Gastrocnemius medialis (tissue), 4 donors: Measurements from ENCODE around the gene MAPK4. TPM values are rescaled to one million over a fixed set of nuclear protein-coding genes. Genes with fewer than 3 reads are reported as not detected.

ENCODE experiments used
- ATAC-seq, 2 donors: fragments of 150-250 bp; one replicate each; pipeline ENCODE4 v1.9.1; 2016
- DNase-seq, 2 donors: peaks; one replicate each; pipeline ENCODE4 v3.0.0-alpha.2; 2019
- H3K27ac ChIP-seq, 4 donors: fragments of 200-600 bp; sonication (generic); 1 replicate in 1 of 4; 2 replicates in 3 of 4; pipeline ENCODE4 v1.5.1; 2016 to 2018; ENCODE audit warnings: mild to moderate bottlenecking in 2 of 4, moderate library complexity in 1 of 4
- H3K27me3 ChIP-seq, 3 donors: fragments of 200-600 bp; sonication (generic) in 2 of 3; 1 replicate in 1 of 3; 2 replicates in 2 of 3; pipeline versions ENCODE4 v1.5.1 to v1.6.0; 2016 to 2019; ENCODE audit warnings: mild to moderate bottlenecking in 1 of 3, moderate library complexity in 1 of 3
- H3K36me3 ChIP-seq, 2 donors: fragments of 200-600 bp; sonication (generic) in 1 of 2; one replicate each; pipeline ENCODE4 v1.5.1; 2017 to 2018
- H3K4me1 ChIP-seq, 2 donors: fragments of 200-600 bp; sonication (generic) in 1 of 2; one replicate each; pipeline ENCODE4 v1.5.1; 2016 to 2017; ENCODE audit warnings: mild to moderate bottlenecking in 2 of 2
- H3K4me3 ChIP-seq, 4 donors: fragments of 200-600 bp; sonication (generic) in 3 of 4; 1 replicate in 1 of 4; 2 replicates in 3 of 4; pipeline ENCODE4 v1.5.1; 2016 to 2019; ENCODE audit warnings: mild to moderate bottlenecking in 2 of 4
- H3K9me3 ChIP-seq, 3 donors: fragments of 200-600 bp; sonication (generic) in 2 of 3; 1 replicate in 1 of 3; 2 replicates in 2 of 3; pipeline ENCODE4 v1.5.1; 2016 to 2019
- POLR2A ChIP-seq, 2 donors: fragments of 450-650 bp; IDR thresholded peaks; one replicate each; pipeline ENCODE4 v1.6.1; 2017; ENCODE audit warnings: antibody characterized with exemption in 2 of 2, mild to moderate bottlenecking in 2 of 2, moderate library complexity in 2 of 2
- in situ Hi-C, 4 donors: fragments of 200-750 bp; cut with MboI; loops; one replicate each; pipeline versions ENCODE4 v1.15.0 to v1.8.0; 2017; ENCODE audit warnings: low sequenced_read_pairs in 4 of 4
- intact Hi-C: fragments of 100-400 bp; cut with DNase I; formaldehyde crosslinking; loops from one replicate; pipeline ENCODE4 v1.15.1; 2023; ENCODE audit warnings: low total_unique reads
- total RNA-seq, 4 donors: library from RNA; depleted of rRNA; stranded (reverse); fragments of >200 nt; gene quantifications; one replicate each; pipeline versions ENCODE4 v1.1.0 to v1.2.3, GENCODE V29; 2016
- TF ChIP-seq, protein P1 (sequence below), 5 experiments: fragments of 450-650 bp in 3 of 5; fragments of 200-600 bp in 2 of 5; sonication (generic) in 2 of 5; IDR thresholded peaks in 4 of 5; conservative IDR thresholded peaks in 1 of 5; 1 replicate in 4 of 5; 2 replicates in 1 of 5; pipeline ENCODE4 v1.5.1; 2016 to 2019; ENCODE audit warnings: antibody characterized with exemption in 5 of 5, mild to moderate bottlenecking in 3 of 5, moderate library complexity in 3 of 5

The MAPK4 gene
- total RNA-seq, 4 donors from 2014 or later: 0.68 to 2.4 (median 1.7) TPM

DNA sequence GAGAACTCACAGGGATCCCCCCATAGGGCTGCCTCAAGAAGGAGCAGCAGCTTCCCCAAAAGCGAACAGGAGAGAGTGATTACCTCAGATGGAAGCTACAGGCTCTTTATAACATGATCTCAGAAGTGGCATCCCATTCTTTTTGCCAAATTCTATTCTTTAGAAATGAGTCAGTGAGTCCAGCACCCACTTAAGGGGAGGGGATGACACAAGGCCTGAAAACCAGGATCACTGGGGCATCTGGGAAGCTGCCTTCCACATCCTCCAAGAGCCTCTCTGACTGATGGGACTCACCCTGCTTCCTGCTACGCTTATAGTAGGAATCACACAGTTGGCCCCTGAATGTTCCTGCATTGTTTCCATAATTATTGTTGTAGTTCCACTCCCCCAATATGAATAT, 96.5 kb downstream of the MAPK4 start:
- in situ Hi-C loops: no loop called here

GRCh38 chr18:50656841-50657470, 97.1 kb downstream of the MAPK4 start:
- TF ChIP-seq, protein P1, sequence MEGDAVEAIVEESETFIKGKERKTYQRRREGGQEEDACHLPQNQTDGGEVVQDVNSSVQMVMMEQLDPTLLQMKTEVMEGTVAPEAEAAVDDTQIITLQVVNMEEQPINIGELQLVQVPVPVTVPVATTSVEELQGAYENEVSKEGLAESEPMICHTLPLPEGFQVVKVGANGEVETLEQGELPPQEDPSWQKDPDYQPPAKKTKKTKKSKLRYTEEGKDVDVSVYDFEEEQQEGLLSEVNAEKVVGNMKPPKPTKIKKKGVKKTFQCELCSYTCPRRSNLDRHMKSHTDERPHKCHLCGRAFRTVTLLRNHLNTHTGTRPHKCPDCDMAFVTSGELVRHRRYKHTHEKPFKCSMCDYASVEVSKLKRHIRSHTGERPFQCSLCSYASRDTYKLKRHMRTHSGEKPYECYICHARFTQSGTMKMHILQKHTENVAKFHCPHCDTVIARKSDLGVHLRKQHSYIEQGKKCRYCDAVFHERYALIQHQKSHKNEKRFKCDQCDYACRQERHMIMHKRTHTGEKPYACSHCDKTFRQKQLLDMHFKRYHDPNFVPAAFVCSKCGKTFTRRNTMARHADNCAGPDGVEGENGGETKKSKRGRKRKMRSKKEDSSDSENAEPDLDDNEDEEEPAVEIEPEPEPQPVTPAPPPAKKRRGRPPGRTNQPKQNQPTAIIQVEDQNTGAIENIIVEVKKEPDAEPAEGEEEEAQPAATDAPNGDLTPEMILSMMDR (IDR thresholded peaks at IDR 0.05 in 4 of 5, conservative IDR thresholded peaks at IDR 0.05 in 1 of 5): no peak
- no peak for TF ChIP-seq POLR2A (IDR thresholded peaks at IDR 0.05)
- no peak overlapping the region for H3K4me3 ChIP-seq
- ATAC-seq: peak; percentile 19 to 42
- peaks cover 47 to 58% of the 10 kb centered on the region in 2 donors for H3K4me1 ChIP-seq
- peaks cover 0 to 1% (median 0%) of the 10 kb centered on the region in 3 donors for H3K9me3 ChIP-seq
- intact Hi-C loops (loop anchor here (2.0 to 10.0 kb wide), 2 partner anchors 42 to 218 kb away; partner anchors contain the start of gene ME2), in situ Hi-C loops (no loop called here)
- no peaks in the 10 kb centered on the region for H3K36me3 ChIP-seq
- no peaks in the 10 kb centered on the region for H3K27me3 ChIP-seq
- H3K27ac ChIP-seq: peak overlapping the region; percentile 83 to 92 (median 88)
- peak; percentile 26 to 54 for DNase-seq

More for the DNA sequence above, 96.5 kb downstream of the MAPK4 start:
- H3K27me3 ChIP-seq: no peaks in the 10 kb centered on the region
- no peaks in the 10 kb centered on the region for H3K9me3 ChIP-seq
- H3K36me3 ChIP-seq: no peaks in the 10 kb centered on the region
- DNase-seq (peak in 1 of 2 donors; percentile 60), ATAC-seq (peak; percentile 50 to 54)
- intact Hi-C loops: loop anchor here (2.0 to 10.0 kb wide), 2 partner anchors 42 to 218 kb away; partner anchors contain the start of gene ME2
- no peak overlapping the region for H3K4me3 ChIP-seq
- peak in 1 of 2 donors; percentile 43 for TF ChIP-seq POLR2A (IDR thresholded peaks at IDR 0.05)
- TF ChIP-seq, protein P1 (IDR thresholded peaks at IDR 0.05 in 4 of 5, conservative IDR thresholded peaks at IDR 0.05 in 1 of 5): no peak
- peaks cover 47 to 58% of the 10 kb centered on the region in 2 donors for H3K4me1 ChIP-seq
- H3K27ac ChIP-seq: peak overlapping the region; percentile 83 to 92 (median 88)

- H3K27me3 ChIP-seq: no peaks in the 10 kb centered on the region
- H3K4me3 ChIP-seq: no peak overlapping the region
- no peak for ATAC-seq
- H3K9me3 ChIP-seq: peaks cover 0 to 4% (median 0%) of the 10 kb centered on the region in 3 donors
- TF ChIP-seq, protein P1 (IDR thresholded peaks at IDR 0.05 in 4 of 5, conservative IDR thresholded peaks at IDR 0.05 in 1 of 5): no peak
- TF ChIP-seq POLR2A (IDR thresholded peaks at IDR 0.05): no peak
- no peak for DNase-seq
- peaks cover 54 to 69% of the 10 kb centered on the region in 2 donors for H3K4me1 ChIP-seq
- intact Hi-C loops (loop anchor here (2.0 to 10.0 kb wide), 2 partner anchors 98 to 216 kb away; partner anchors contain the start of genes MAPK4 and ME2), in situ Hi-C loops (no loop called here)
- peak overlapping the region; percentile 83 to 92 (median 88) for H3K27ac ChIP-seq
- no peaks in the 10 kb centered on the region for H3K36me3 ChIP-seq
These were observed 98.7 kb downstream of the MAPK4 start for GRCh38 chr18:50658601-50659000.

GRCh38 chr18:50659091-50660003, 99.5 kb downstream of the MAPK4 start:
- H3K4me1 ChIP-seq: peaks cover 47 to 70% of the 10 kb centered on the region in 2 donors
- H3K4me3 ChIP-seq: no peak overlapping the region
- H3K9me3 ChIP-seq: peaks cover 0 to 4% (median 0%) of the 10 kb centered on the region in 3 donors
- DNase-seq: peak; percentile 36 to 56
- TF ChIP-seq, protein P1 (IDR thresholded peaks at IDR 0.05 in 4 of 5, conservative IDR thresholded peaks at IDR 0.05 in 1 of 5): peak in 1 of 5 experiments; percentile 12
- no peak for TF ChIP-seq POLR2A (IDR thresholded peaks at IDR 0.05)
- intact Hi-C loops: loop anchor here (1.0 to 10.0 kb wide), 4 partner anchors 99 to 215 kb away; partner anchors contain the start of genes MAPK4 and ME2
- ATAC-seq: peak; percentile 55 to 64
- no peaks in the 10 kb centered on the region for H3K36me3 ChIP-seq
- H3K27me3 ChIP-seq: no peaks in the 10 kb centered on the region
- in situ Hi-C loops: no loop called here
- H3K27ac ChIP-seq: peak overlapping the region; percentile 83 to 92 (median 88)
